HepG2 (cell line): Measurements from ENCODE around the gene MIA2. TPM values are rescaled to one million over a fixed set of nuclear protein-coding genes. Genes with fewer than 3 reads are reported as not detected.
A peak's percentile ranks its signal among the peaks of the same experiment; 100 is the strongest.

Experiments
- ARID2 ChIP-seq: sonication (generic); formaldehyde crosslinking; IDR thresholded peaks from 2 replicates; pipeline ENCODE4 v1.8.1; 2022; ENCODE audit warnings: mild to moderate bottlenecking, missing genetic modification reagents, borderline replicate concordance
- ARID5B ChIP-seq: IDR thresholded peaks from 2 replicates; pipeline ENCODE4 v1.4.0; 2020; ENCODE audit warnings: mild to moderate bottlenecking, missing genetic modification reagents
- HNF1B ChIP-seq: sonication (generic); formaldehyde crosslinking; IDR thresholded peaks from 2 replicates; pipeline ENCODE4 v1.5.1; 2020; ENCODE audit warnings: mild to moderate bottlenecking, moderate library complexity, missing genetic modification reagents
- IKZF5 ChIP-seq: IDR thresholded peaks from 2 replicates; pipeline ENCODE4 v1.6.1; 2018; ENCODE audit warnings: missing genetic modification reagents, mild to moderate bottlenecking, missing compliant biosample characterization
- KDM1A ChIP-seq: IDR thresholded peaks from 2 replicates; pipeline ENCODE4 v1.6.1; 2016; ENCODE audit warnings: missing compliant biosample characterization
- ZMYM2 ChIP-seq: sonication (generic); formaldehyde crosslinking; IDR thresholded peaks from 2 replicates; pipeline ENCODE4 v1.8.0; 2022; ENCODE audit warnings: mild to moderate bottlenecking, missing genetic modification reagents
- ZNF460 ChIP-seq: sonication (generic); formaldehyde crosslinking; IDR thresholded peaks from 2 replicates; pipeline ENCODE4 v1.5.1; 2020; ENCODE audit warnings: missing genetic modification reagents, mild to moderate bottlenecking, borderline replicate concordance
- ZNF543 ChIP-seq: sonication (generic); formaldehyde crosslinking; IDR thresholded peaks from 2 replicates; pipeline ENCODE4 v1.4.0; 2020; ENCODE audit warnings: mild to moderate bottlenecking, missing genetic modification reagents
- ZNF574 ChIP-seq: sonication (generic); formaldehyde crosslinking; IDR thresholded peaks from 2 replicates; pipeline ENCODE4 v1.4.0; 2020; ENCODE audit warnings: missing genetic modification reagents
- ZNF766 ChIP-seq: sonication (generic); formaldehyde crosslinking; IDR thresholded peaks from 2 replicates; pipeline ENCODE4 v1.5.0; 2020; ENCODE audit warnings: missing genetic modification reagents, borderline replicate concordance
- polyA plus RNA-seq, 8 experiments: library from polyadenylated mRNA; depleted of rRNA in 3 of 8; stranded (reverse) in 7 of 8; unstranded in 1 of 8; fragments of >200 nt; fragmentation: Illumina TruSeq in 4 of 8; extraction: Trizol in 4 of 8; gene quantifications; 2 replicates each; pipeline versions ENCODE4 v1.2.1 to v1.2.3, GENCODE V29; 2011 to 2016; ENCODE audit warnings: low read depth in 4 of 8, missing spikeins in 1 of 8, mixed read lengths in 1 of 8; ENCODE audit not compliant: insufficient read depth in 1 of 8
- total RNA-seq, 5 experiments: library from RNA; depleted of rRNA; stranded (reverse); fragments of >200 nt; fragmentation: Illumina TruSeq; extraction: Trizol; gene quantifications; 2 replicates each; pipeline ENCODE4 v1.2.3, GENCODE V29; 2016; ENCODE audit warnings: low read depth in 1 of 5

MIA2 gene
- total and polyA plus RNA-seq, 2 of the 13 experiments (the other 11 are each of a cell fraction or from before 2014, with no cell fraction given), result 134 to 158 TPM

GRCh38 chr14:39234986-39235385 is 1.3 kb downstream of the MIA2 start (continued):
- TF ChIP-seq ZMYM2 (CRISPR knock-in tag) (peak; percentile 47; the same call in 1 of the 2 replicates), ZNF766 (CRISPR knock-in tag) (0 out of 2 replicates have a peak, but pooled peaks have one; percentile 24), IKZF5 (0 out of 2 replicates have a peak, but pooled peaks have one; percentile 31), ARID5B (CRISPR knock-in tag) (0 out of 2 replicates have a peak, but pooled peaks have one; percentile 22), ZNF543 (peak; percentile 13; the same call in 1 of the 2 replicates), ARID2 (CRISPR knock-in tag) (peak; percentile 57; the same call in 1 of the 2 replicates), ZNF574 (CRISPR knock-in tag) (peak; percentile 35; the same call in 1 of the 2 replicates), HNF1B (CRISPR knock-in tag) (0 out of 2 replicates have a peak, but pooled peaks have one; percentile 28), KDM1A (CRISPR knock-in tag) (peak; percentile 71; the same call in 1 of the 2 replicates), ZNF460 (CRISPR knock-in tag) (peak; percentile 94)
